HG03175 (cell line): ENCODE results near the gene SLC20A1.
"Not testable (repeated sequence)": the region's sequence is repeated elsewhere in the genome, so short reads cannot be mapped to it uniquely, and the experiment has no call there.

Experiments used
- ATAC-seq: cut with Tn5 transposase; IDR thresholded peaks from one replicate; pipeline ENCODE4 v1.9.1; 2021; ENCODE audit warnings: mild to moderate bottlenecking, moderate library complexity; ENCODE audit not compliant: unreplicated experiment

SLC20A1 gene, protein sequence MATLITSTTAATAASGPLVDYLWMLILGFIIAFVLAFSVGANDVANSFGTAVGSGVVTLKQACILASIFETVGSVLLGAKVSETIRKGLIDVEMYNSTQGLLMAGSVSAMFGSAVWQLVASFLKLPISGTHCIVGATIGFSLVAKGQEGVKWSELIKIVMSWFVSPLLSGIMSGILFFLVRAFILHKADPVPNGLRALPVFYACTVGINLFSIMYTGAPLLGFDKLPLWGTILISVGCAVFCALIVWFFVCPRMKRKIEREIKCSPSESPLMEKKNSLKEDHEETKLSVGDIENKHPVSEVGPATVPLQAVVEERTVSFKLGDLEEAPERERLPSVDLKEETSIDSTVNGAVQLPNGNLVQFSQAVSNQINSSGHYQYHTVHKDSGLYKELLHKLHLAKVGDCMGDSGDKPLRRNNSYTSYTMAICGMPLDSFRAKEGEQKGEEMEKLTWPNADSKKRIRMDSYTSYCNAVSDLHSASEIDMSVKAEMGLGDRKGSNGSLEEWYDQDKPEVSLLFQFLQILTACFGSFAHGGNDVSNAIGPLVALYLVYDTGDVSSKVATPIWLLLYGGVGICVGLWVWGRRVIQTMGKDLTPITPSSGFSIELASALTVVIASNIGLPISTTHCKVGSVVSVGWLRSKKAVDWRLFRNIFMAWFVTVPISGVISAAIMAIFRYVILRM

DNA sequence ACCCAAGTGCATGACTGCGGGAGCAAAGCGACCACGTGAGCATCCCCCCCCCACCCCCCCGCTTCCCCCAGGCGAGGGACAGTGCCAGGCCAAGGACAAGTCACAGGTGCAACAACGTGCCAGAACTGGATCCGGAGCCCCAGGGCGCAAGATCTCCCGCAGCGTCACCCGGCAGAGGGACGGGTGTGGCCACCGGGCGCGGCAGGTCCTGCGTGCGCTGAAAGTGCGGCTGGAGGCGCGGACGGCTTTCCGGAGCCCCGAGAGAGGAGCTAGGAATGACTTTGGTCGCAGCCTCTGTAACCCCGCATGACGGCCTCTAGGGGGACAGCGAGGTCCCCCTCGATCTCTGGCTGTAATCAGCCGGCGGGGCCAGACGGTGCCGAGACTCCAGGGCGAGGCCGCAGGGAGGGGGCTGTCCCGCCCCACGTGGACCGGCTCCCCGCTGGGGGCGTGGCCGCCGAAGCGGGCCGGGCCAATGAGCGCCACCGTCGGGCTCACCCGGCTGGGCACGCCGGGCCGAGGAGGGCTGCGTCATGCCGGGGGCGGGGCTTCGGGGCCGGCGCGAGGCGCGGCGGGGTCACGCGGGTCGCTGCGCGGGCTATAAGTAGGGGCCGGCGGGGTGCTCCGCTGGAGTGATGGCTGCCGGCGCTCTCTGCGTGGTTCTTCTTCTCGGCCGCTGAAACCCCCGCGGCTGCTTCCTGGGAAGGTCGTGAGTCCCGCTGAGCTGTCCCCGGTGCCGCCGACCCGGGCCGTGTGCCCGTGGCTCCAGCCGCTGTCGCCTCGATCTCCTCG is at the start of gene SLC20A1:
Gene SLC20A1 (plus strand): TSS at position 630 of the 792 bp plus-strand sequence. CDS start 890 bp downstream, outside the sequence.
- ATAC-seq: peak; percentile 93

DNA sequence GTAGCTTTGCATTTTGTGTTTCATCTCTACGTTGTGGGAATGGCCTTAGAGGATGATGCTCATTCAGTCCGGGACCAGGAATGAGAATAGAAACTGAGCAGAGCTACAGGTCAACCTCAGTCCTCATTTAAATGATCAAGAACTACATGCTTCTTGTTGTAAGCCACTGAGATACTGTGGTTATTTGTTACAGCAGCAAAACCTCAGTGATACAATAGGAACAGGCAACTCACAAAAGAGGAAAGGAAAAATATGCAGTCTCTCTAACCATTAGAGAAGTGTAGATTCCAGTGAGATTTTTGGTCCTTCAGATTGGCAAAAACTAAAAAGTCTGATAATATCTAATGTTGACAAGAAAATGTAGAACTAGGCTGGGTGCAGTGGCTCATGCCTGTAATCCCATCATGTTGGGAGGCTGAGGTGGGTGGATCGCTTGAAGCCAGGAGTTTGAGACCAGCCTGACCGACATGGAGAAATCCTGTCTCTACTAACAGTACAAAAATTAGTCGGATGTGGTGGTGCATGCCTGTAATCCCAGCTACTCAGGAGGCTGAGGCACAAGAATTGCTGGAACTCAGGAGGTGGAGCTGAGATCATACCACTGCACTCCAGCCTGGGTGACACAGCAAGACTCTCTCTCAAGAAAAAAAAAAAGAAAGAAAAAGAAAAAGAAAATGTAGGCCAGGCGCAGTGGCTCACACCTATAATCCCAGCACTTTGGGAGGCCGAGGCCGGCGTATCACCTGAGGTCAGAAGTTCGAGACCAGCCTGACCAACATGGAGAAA is 48.0 kb upstream of the SLC20A1 start:
- no peak for ATAC-seq

DNA sequence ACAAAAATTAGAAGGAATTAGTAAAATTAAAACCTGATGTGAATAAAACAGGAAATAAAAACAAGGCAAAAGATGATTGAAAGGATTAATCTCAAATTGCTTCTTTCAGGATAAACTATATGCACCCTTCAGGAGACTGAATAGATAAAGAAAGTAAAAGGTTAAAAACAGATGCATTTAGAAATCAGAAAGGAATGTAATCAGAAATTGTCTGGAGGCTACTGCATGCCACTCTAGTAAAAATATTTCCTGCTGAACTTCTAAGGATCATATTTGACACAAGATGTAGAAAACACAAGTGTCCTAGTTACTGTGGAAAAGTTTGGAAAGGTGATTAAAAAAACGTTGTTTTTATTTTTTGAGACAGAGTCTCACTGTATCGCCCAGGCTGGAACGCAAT is 45.1 kb upstream of the SLC20A1 start:
- ATAC-seq: no peak

DNA sequence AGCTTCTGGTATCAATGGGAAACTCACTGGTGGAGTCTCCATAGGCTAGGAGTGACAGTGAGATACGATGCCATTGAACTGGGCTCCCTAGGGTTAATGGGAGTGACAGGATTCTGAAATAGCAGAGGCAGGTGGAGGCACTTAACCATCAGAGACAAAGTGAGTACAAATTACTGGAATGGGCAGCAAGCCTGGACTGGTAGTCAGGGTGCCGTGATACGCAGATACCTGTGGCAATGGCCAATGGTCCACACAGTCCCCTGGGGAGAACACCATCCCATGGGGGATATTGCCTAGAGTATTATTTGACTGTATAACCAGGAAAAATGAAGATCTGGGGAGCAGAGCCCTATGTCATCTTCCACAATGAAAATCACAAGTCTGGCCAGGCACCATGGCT is 44.0 kb upstream of the SLC20A1 start:
- ATAC-seq: no peak

DNA sequence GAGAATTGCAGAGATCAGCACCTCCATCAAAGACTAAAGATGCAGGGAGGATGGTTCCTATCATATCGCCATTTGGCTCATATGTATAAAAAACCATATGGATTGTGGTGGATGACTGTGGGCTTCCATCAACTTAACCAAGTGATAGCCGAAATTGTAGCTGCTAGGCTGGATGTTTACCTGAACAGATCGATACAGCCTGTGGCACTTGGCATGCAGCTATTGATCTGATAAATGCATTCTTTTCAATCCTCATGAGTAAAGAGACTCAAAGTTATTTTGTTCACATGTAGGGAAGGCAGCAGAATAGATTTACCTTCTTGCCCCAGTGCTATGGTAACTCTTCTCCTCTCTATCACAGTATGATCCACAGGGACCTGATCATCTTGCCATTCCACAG is 42.8 kb upstream of the SLC20A1 start:
- no peak for ATAC-seq

DNA sequence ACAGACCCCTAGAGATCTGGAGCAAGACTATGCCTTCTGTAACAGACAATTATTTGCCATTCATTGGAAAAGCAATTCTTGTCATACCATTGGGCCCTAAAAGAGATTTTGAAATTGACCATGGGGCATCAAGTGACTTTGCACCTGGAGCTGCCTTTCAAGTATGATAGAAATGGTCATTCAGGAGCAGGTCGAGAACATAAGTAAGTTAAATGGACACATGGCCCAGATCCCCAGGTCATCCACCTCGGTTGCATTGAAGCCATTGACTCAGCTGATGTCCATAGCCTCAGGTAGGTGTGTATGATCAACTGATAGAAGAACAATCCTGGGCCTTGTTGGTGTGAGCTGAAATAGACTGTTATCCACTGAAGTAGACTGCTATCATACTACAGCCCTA is 42.0 kb upstream of the SLC20A1 start:
- ATAC-seq: no peak

DNA sequence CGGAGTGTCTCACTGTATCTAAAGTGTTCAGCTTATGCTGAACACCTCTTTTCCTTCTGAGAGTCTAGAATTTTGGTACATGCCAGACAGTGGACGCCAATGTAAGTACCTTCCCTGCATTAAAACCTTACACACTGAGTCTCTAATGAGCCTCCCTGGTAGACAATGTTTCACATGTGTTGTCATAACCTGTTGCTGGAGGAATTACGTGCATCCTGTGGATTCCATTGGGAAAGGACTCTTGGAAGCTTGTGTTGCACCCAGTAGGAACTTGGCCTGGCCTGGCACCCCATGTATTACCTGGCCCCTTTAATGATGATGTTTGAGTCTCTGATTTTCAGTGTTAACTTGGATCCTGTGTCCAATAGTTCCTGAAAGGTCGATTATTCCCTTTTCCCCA is 40.8 kb upstream of the SLC20A1 start:
- no peak for ATAC-seq

DNA sequence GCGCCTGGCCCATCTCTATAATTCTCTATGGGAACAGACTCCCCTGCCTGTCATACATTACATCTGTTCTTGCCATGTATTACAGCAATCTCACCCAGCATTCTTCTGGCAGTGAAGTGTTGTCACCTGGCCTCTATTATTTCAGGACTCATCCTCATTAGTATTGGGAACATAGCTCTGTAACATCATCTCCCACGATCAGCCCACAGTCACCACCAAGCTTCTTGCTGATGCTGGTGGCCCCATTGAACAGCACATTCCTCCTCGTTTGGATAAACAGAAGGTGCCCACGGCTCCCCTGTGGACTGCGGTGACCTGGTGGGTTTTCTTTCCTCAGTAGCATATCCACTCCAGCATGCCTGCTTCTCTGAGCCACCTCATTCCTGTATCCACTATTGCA is 39.8 kb upstream of the SLC20A1 start:
- no peak for ATAC-seq

DNA sequence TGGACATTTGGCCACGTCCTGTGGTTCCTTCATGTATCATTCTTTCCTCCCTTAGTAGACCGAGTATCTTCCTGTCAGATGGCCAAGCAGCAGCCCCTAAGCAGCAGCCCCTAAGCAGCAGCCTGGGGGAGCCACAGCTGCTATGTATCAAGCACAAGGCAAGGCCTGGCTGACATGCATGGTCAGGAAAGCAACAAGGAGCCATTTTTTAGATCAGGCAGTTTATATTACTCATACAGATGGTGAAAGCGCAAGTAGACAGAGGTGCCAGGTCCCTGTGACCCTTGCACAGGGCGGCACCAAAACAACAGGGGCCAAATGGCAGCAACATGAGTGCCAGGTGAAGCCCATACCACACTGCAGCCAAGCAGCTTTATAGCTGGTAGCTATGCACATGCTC is 39.2 kb upstream of the SLC20A1 start:
- no peak for ATAC-seq

DNA sequence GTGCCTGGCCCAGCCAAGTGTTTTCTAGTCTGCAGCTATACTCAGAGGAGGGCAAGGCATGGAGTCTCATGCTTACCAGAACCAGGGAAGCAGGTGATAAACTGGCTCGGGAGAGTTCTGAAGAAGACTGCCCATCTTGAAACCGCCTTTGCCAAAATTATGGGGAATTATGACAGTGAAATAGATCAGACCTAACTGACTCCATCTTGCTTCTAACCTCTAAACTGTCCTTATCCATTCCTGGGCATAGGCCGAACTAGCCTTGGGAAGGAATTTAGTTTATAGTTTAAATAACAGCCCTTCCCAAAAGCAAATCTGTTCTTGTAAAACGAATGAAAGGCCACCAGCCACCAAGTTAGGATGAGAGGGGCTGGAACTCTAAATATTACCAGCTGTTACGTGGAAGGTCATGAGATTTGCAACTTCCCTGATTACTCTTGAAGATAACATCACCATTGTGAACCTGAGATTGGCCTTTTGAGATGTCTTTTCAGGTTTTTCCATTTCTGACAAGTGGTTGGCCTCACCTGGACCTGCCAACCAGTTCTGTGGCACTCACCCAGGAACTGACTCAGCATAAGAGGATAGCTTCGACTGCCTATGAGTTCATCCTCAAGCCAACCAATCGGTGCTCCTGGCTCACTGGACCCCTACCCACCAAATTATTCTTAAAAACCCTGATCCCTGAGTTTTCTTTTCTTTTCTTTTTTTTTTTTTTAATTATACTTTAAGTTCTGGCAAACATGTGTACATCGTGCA is 37.9 kb upstream of the SLC20A1 start:
- ATAC-seq: no peak

DNA sequence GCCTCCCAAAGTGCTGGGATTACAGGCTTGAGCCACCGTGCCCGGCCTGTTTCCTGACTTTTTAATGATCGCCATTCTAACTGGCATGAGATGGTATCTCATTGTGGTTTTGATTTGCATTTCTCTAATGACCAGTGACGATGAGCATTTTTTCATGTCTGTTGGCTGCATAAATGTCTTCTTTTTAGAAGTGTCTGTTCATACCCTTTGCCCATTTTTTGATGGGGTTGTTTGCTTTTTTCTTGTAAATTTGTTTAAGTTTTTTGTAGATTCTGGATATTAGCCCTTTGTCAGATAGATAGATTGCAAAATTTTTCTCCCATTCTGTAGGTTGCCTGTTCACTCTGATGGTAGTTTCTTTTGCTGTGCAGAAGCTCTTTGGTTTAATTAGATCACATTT is 36.4 kb upstream of the SLC20A1 start:
- ATAC-seq: not testable (repeated sequence)

DNA sequence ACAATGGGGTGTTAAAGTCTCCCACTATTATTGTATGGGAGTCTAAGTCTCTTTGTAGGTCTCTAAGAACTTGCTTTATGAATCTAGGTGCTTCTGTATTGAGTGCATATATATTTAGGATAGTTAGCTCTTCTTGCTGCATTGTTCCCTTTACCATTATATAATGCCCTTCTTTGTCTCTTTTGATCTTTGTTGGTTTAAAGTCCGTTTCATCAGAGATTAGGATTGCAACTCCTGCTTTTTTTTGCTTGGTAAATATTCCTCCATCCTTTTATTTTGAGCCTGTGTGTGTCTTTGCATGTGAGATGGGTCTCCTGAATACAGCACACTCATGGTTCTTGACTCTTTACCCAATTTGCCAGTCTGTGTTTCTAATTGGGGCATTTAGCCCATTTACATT is 33.5 kb upstream of the SLC20A1 start:
- not testable (repeated sequence) for ATAC-seq

DNA sequence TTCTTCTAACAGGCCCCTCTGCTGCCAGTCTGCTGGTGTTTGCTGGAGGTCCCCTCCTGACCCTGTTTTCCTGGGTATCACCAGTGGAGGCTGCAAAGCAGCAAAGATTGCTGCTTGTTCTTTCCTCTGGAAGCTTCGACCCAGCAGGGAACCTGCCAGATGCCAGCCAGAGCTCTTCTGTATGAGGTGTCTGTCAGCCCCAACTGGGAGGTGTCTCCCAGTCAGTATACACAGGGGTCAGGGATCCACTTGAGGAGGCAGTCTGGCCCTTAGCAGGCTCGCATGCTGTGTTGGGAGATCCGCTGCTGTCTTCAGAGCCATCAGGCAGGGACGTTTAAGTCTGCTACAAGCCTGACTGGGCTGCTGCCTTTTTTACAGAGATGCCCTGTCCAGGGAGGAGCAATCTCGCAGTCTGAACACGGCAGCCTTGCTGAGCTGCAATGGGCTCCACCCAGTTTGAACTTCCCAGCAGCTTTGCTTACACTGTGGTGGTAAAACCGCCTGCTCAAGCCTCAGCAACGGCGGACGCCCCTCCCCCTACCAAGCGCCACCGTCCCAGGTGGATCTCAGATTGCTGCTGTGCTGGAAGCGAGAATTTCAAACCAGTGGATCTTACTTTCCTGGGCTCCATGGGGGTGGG is 31.4 kb upstream of the SLC20A1 start:
- ATAC-seq: no peak

DNA sequence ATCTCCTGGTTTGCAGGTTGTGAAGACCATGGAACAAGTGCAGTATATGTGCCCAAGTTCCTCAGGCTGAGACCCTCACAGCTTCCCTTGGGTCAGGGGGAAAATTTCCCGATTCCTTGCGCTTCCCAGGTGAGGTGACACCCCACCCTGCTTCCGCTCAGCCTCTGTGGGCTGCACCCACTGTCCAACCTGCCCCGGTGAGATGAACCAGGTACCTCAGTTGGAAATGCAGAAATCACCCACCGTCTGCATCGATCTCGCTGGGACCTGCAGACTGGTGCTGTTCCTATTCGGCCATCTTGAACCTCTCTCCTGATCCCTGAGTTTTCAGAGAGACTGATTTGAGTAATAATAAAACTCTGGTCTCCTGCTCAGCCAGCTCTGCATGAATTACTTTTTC is 30.7 kb upstream of the SLC20A1 start:
- no peak for ATAC-seq

DNA sequence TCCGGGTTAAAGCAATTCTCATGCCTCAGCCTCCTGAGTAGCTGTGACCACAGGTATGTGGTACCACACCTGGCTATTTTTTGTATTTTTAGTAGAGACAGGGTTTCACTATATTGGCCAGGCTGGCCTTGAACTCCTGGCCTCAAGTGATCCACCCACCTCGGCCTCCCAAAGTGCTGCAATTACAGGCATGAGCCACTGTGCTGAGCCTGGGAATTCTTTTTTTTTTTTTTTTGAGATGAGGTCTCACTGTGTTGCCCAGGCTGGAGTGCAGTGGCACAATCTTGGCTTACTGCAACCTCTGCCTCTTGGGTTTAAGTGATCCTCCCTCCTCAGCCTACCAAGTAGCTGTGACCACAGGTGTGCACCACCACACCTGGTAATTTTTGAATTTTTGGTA is 29.9 kb upstream of the SLC20A1 start:
- ATAC-seq: not testable (repeated sequence)

DNA sequence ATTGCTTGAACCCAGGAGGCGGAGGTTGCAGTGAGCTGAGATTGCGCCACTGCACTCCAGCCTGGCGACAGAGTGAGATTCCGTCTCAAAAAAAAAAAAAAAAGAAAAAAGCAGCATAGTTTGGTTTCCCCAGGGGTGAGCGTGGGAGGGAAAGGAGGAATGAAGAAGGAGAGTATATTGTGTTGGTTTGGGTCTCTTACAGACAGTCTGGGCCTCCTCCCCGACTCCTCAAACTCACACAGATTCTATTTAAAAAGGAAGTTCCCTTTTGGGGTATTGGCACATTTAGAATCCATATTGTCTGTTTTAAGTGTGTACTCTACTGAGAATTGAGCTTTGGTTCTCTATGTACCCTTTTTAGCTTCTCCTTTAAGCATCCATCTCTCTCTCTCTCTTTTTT is 27.4 kb upstream of the SLC20A1 start:
- no peak for ATAC-seq

DNA sequence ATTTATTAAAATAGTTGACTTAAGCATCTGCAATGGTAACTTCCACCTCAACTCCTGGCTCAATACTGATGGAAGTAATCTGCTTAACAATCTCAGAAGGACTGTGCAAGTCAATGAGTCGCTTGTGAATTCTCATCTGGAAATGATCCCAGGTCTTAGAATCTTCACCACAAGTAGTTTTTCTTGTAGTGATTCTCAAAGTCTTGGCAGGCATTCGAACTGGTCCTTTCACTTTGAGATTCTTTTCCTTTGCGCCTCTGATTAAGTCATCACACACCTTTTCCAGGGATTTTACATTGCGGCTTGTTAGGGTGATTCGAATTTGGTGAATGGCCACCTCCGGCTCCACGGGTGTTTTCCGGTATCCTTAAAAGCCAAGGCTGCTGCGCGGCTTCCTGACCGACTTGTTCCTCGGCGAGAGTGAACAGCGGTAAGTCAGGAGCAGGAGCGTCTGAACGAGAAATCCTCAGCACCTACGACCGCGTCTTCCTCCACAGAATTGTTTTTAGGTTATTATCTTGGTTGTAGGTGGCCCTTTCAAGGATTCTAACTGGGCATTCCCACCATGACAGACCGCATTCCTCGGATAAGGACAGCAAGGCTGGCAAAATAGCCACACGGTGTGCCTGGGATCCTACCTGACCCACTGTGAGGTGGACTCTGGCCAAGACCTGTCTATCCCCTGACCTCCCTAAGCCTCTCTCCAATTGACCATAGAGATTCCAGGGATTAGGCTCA is 23.8 kb upstream of the SLC20A1 start:
- ATAC-seq: no peak

DNA sequence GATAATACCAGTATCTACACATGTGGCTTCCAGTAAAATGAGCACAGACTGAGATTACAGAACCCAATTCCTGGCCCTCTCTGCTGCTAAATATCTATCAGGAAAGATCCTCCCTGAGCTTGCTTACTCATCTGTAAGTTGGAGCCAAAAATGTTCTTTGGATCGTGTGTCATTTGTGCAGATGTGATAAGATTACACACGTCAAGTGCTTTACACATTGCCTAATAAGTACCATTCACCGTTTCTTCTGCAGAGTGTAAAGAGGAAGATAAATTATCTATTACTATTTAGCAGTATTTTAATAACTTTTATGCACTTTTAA is 23.2 kb upstream of the SLC20A1 start:
- no peak for ATAC-seq
